Measurements from ENCODE around the gene RPL10A. TPM values are rescaled to one million over a fixed set of nuclear protein-coding genes. Genes with fewer than 3 reads are reported as not detected.

Gene RPL10A
- total RNA-seq, 2 experiments from 2014 or later = 2,437 to 2,507 TPM

GRCh38 chr6:35489995-35490791, 22.0 kb downstream of the RPL10A start:
- Mint-ChIP-seq H3K36me3 (ENCODE audit: low read depth) (no peaks in the 10 kb centered on the region), H3K4me1 (ENCODE audit: low read depth) (peaks cover 11% of the 10 kb centered on the region), H3K9me3 (no peaks in the 10 kb centered on the region), H3K27ac (no peak overlapping the region), H3K27me3 (ENCODE audit: low read depth) (no peaks in the 10 kb centered on the region), H3K4me3 (no peak overlapping the region)
- DNase-seq = no peak
- intact Hi-C loops (cut with micrococcal nuclease) = no loop called here
- CTCF ChIA-PET = no interaction called here

DNA sequence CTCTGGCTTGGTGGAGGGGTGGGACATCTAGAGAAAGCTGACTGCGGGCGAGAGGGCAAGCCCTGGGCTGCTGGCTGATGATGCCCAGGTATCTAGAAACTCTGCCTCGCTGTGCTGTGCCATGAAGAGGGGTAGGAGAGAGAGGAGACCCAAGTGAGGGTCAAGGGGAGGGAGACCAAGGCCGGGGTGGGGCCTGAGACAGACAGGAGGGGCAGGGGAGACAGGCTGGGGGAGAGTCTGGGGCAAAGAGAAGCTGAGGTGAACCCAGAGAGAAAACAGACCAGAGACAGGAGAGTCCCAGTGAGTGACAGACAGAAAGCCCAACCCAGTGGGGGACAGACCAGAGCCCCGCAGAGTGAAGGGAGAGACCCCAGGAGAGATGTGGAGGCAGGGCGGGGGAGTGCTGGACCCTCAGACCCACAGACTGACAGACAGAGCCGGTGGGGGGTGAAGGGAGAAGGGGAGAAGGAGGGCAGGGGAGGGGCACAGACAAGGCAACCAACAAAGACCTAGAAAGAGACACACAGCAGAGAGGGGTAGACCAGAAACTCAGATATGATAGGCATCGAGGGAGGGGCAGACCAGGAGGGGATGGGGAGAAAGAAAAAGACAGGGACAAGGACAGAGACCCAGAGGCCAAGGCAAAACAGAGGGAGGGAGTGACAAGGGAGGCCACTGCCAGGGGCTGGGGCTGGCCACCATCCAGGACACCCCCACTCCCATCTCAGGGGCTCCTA, 22.8 kb downstream of the RPL10A start:
- intact Hi-C loops (cut with micrococcal nuclease) = no loop called here
- Mint-ChIP-seq H3K27ac (no peak overlapping the region), H3K9me3 (no peaks in the 10 kb centered on the region), H3K27me3 (ENCODE audit: low read depth) (no peaks in the 10 kb centered on the region), H3K4me1 (ENCODE audit: low read depth) (peaks cover 13% of the 10 kb centered on the region), H3K36me3 (ENCODE audit: low read depth) (no peaks in the 10 kb centered on the region), H3K4me3 (no peak overlapping the region)
- DNase-seq = no peak
- CTCF ChIA-PET = no interaction called here

DNA sequence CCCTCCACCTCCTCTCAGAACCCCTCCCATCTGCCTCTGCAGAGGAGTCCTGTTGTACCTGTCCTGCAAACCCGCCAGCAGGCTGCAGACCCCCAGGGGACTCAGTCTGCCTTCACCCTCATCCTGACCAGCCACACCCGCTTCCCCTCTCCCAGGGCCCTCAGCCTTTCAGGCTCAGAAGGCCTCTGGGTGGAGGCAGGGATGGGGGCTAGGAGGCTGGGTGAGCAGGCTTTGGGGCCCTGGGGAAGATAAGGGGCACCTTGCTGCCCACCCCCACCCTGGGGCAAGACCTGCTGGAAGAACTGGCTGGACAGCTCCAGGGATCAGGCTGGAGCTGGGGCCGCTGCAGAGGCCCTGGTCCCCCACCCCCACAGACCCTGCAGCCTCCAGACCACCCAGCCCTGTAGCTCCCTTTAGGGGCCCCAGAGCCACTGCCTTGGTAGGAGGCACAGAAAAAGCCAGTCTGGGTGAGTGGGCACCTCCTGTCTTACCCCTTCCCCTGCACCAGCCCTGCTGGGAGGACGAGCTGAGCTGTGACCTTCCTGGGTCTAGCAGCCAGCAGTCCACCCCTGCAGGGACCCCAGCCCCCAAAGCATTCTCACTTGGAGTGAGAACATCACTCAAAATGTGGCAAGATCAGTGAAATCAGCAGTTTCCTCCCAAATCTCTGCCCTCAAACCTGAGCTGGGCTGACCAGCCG, 23.5 kb downstream of the RPL10A start:
- CTCF ChIA-PET = interaction anchor here (0.6 to 1.0 kb wide), 2 partner anchors 24 to 99 kb away, joined by 3 read pairs; no protein-coding TSS in a partner anchor

DNA sequence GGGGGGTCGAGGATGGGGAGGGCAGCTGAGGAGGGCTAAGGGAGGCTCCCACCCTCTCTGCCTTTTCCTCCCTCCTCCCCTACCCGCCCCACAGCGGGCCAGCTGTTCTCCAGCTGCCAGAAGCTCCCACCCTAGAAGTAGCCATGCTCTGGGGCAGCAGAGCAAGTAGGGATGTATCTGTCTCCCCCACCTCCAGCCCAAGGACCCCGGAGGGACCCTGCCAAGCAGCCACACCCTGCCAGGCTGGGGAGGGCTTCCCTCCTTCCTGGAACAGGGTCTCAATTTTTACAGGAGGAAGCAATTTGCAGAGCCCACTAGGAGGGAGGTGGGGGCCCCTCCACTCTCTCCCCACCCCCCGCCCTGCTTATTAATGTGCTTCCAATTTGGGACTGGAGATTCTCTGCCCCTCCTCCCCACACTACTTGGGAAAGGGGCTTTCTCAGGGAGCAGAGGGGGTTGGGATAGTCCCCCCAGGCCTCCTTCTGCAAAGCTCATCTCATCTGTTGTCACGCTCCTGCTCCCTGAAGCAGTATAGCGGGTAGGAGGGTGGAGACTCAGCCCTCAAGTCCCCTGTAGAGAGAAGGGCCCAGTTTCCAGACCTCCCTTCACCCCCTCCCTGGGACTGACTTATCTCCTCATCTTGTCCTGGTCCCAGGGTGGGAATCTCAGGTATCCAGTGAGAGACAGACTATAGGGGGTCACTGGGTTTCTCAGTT, 24.2 kb downstream of the RPL10A start:
- no peak for DNase-seq
- H3K4me3 Mint-ChIP-seq = no peak overlapping the region
- intact Hi-C loops (cut with micrococcal nuclease) = no loop called here
- H3K9me3 Mint-ChIP-seq = no peaks in the 10 kb centered on the region
- CTCF ChIA-PET = interaction anchor here (0.6 to 1.0 kb wide), 2 partner anchors 25 to 99 kb away, joined by 3 read pairs; no protein-coding TSS in a partner anchor
- H3K4me1 Mint-ChIP-seq (ENCODE audit: low read depth) = peaks cover 13% of the 10 kb centered on the region
- no peak overlapping the region for H3K27ac Mint-ChIP-seq
- no peaks in the 10 kb centered on the region for H3K27me3 Mint-ChIP-seq (ENCODE audit: low read depth)
- no peaks in the 10 kb centered on the region for H3K36me3 Mint-ChIP-seq (ENCODE audit: low read depth)

More for the DNA sequence above, 23.5 kb downstream of the RPL10A start:
- no peak for DNase-seq
- Mint-ChIP-seq H3K27me3 (ENCODE audit: low read depth) (no peaks in the 10 kb centered on the region), H3K27ac (no peak overlapping the region), H3K4me3 (no peak overlapping the region), H3K4me1 (ENCODE audit: low read depth) (peaks cover 13% of the 10 kb centered on the region), H3K9me3 (no peaks in the 10 kb centered on the region), H3K36me3 (ENCODE audit: low read depth) (no peaks in the 10 kb centered on the region)
- intact Hi-C loops (cut with micrococcal nuclease) = no loop called here

GRCh38 chr6:35492974-35493284, 24.7 kb downstream of the RPL10A start:
- Mint-ChIP-seq H3K9me3 (no peaks in the 10 kb centered on the region), H3K4me3 (no peak overlapping the region), H3K27me3 (ENCODE audit: low read depth) (peaks cover under 1% of the 10 kb centered on the region), H3K27ac (no peak overlapping the region), H3K4me1 (ENCODE audit: low read depth) (peaks cover 12% of the 10 kb centered on the region), H3K36me3 (ENCODE audit: low read depth) (no peaks in the 10 kb centered on the region)
- intact Hi-C loops (cut with micrococcal nuclease) = no loop called here
- CTCF ChIA-PET = no interaction called here
- DNase-seq = no peak

GRCh38 chr6:35493307-35493983, 25.2 kb downstream of the RPL10A start:
- CTCF ChIA-PET = no interaction called here
- H3K27ac Mint-ChIP-seq = no peak overlapping the region

DNA sequence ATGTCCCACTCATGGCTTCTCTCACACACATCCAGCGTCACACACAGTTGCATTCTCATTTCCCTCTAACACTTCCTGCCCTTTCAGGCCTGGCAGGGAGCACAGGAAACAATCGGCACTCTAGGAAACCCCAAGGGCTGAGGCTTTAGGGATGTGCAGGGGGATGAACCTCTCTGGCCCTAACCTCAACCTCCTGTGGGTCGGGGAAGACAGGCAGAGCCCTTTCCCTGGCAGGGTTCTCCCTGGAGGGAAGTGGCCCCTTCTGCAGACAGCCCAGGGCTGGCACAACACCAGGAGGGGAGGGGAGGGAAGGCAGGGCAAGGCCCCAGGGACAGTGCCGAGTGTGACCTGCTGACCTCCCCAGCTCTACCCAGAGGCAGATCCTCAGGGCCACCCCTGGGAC, 26.0 kb downstream of the RPL10A start:
- intact Hi-C loops (cut with micrococcal nuclease) = no loop called here
- no peaks in the 10 kb centered on the region for H3K36me3 Mint-ChIP-seq (ENCODE audit: low read depth)
- H3K27me3 Mint-ChIP-seq (ENCODE audit: low read depth) = peaks cover 6% of the 10 kb centered on the region
- CTCF ChIA-PET = no interaction called here
- DNase-seq = no peak
- H3K4me3 Mint-ChIP-seq = no peak overlapping the region
- H3K4me1 Mint-ChIP-seq (ENCODE audit: low read depth) = peaks cover 14% of the 10 kb centered on the region
- no peaks in the 10 kb centered on the region for H3K9me3 Mint-ChIP-seq
- H3K27ac Mint-ChIP-seq = no peak overlapping the region

More at GRCh38 chr6:35493307-35493983, 25.2 kb downstream of the RPL10A start:
- Mint-ChIP-seq H3K27me3 (ENCODE audit: low read depth) (peaks cover 2% of the 10 kb centered on the region), H3K4me3 (no peak overlapping the region), H3K36me3 (ENCODE audit: low read depth) (no peaks in the 10 kb centered on the region), H3K9me3 (no peaks in the 10 kb centered on the region), H3K4me1 (ENCODE audit: low read depth) (peaks cover 10% of the 10 kb centered on the region)
- DNase-seq = no peak
- intact Hi-C loops (cut with micrococcal nuclease) = no loop called here

GRCh38 chr6:35495258-35496035, 27.2 kb downstream of the RPL10A start:
- Mint-ChIP-seq H3K27me3 (ENCODE audit: low read depth) (peaks cover 6% of the 10 kb centered on the region), H3K4me3 (peak overlapping the region; percentile 67), H3K9me3 (no peaks in the 10 kb centered on the region), H3K36me3 (ENCODE audit: low read depth) (no peaks in the 10 kb centered on the region), H3K27ac (no peak overlapping the region), H3K4me1 (ENCODE audit: low read depth) (peaks cover 14% of the 10 kb centered on the region)
- no peak for DNase-seq
- intact Hi-C loops (cut with micrococcal nuclease) = no loop called here
- CTCF ChIA-PET = interaction anchor here (0.6 to 0.7 kb wide), 2 partner anchors 18 to 24 kb away, joined by 3 read pairs; no protein-coding TSS in a partner anchor

DNA sequence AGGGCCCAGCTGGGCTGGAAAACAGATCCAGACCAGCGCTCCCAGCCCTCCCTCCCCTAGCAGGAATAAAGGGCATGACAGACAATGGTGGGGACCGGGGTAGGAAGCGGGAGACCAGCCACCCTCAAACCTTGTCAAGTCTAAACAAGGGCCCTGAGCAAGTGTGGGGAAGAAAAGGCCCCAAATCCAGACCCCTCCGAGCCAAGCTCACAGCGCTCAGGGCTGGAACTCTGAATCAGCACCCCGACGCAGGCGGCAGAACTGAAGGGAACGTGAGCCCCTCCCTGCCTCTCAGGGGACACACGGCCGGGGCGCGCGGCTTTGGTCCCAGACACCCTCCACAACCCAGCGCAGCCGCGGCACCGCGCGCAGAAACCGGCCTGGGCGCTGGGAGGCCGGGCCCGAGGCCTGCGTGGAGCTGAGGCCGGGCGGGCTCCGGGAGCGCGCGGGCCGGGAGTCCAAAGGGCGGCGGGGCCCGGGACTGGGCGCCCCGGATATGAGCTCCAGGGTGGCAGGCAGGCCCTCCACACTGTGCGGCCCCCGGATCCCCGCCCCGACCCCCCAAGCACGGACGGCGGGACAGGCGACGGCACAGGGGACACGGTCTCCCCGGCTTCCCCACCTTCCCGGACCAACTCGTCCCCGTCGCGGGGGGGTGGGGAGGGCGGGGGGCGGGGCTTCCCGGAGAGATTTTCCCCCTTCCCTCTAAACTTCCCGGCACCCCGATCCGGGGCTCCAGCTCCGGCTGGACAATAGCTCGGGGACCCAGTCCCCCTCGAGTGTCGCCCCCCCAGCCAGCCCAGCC, 28.0 kb downstream of the RPL10A start:
- no peaks in the 10 kb centered on the region for H3K36me3 Mint-ChIP-seq (ENCODE audit: low read depth)
- CTCF ChIA-PET = interaction anchor here (0.5 to 2.3 kb wide), 2 partner anchors 240 to 261 kb away, joined by 3 to 9 read pairs; partner anchors contain the start of gene ARMC12
- H3K27me3 Mint-ChIP-seq (ENCODE audit: low read depth) = peaks cover 6% of the 10 kb centered on the region
- DNase-seq = no peak
- intact Hi-C loops (cut with micrococcal nuclease) = no loop called here
- H3K9me3 Mint-ChIP-seq = no peaks in the 10 kb centered on the region
- H3K27ac Mint-ChIP-seq = no peak overlapping the region
- peak overlapping the region; percentile 67 for H3K4me3 Mint-ChIP-seq
- H3K4me1 Mint-ChIP-seq (ENCODE audit: low read depth) = peaks cover 14% of the 10 kb centered on the region

GRCh38 chr6:35496841-35497570, 28.8 kb downstream of the RPL10A start, which contains the start of gene TEAD3:
TSS of gene TEAD3 (minus strand) at chr6:35497079.
- peak within 1 kb of the TSS; percentile 77 for H3K4me3 Mint-ChIP-seq
- H3K4me1 Mint-ChIP-seq (ENCODE audit: low read depth) = peaks cover 14% of the 10 kb centered on the region
- H3K36me3 Mint-ChIP-seq (ENCODE audit: low read depth) = no peaks in the 10 kb centered on the region
- DNase-seq = peak; percentile 47
- H3K27ac Mint-ChIP-seq = peak within 1 kb of the TSS; percentile 67
- no peaks in the 10 kb centered on the region for H3K9me3 Mint-ChIP-seq
- intact Hi-C loops (cut with micrococcal nuclease) = no loop called here
- CTCF ChIA-PET = interaction anchor here (1.2 to 2.3 kb wide), 3 partner anchors 48 to 240 kb away, joined by 4 to 9 read pairs (median 4); partner anchors contain the start of gene ARMC12
- peaks cover 6% of the 10 kb centered on the region for H3K27me3 Mint-ChIP-seq (ENCODE audit: low read depth)
